SK-N-SH (cell line): Measurements from ENCODE around the gene PDCD1. TPM values are rescaled to one million over a fixed set of nuclear protein-coding genes. Genes with fewer than 3 reads are reported as not detected.

Source experiments
- CTCF ChIA-PET: fragments of 300-600, 350-600 bp; formaldehyde crosslinking; extraction: SDS; loops from one replicate; lab custom pipeline; 2021; lab: Yijun Ruan, JAX
- POLR2A ChIA-PET: fragments of 350-600 bp; sonication (Branson Sonifier 250); formaldehyde crosslinking; extraction: SDS; loops from one replicate; lab custom pipeline; 2020; ENCODE audit warnings: antibody characterized with exemption, inconsistent platforms; lab: Yijun Ruan, JAX
- DNase-seq: peaks from one replicate; pipeline ENCODE4 v3.0.0; 2012
- H2AFZ ChIP-seq: fragments of 200-600 bp; sonication (generic); 2 replicates; pipeline ENCODE4 v1.8.1; 2016; ENCODE audit warnings: antibody characterized with exemption, mild to moderate bottlenecking, low read depth
- H3F3A ChIP-seq: fragments of 200-600 bp; sonication (generic); replicated peaks from 2 replicates; pipeline ENCODE3; 2016; ENCODE audit warnings: antibody characterized with exemption, mild to moderate bottlenecking; ENCODE audit not compliant: insufficient read depth
- H3K27ac ChIP-seq, 2 experiments: fragments of 200-500 bp in 1 of 2; fragments of 200-600 bp in 1 of 2; sonication (Bioruptor generic) in 1 of 2; sonication (generic), shearing (Covaris generic) in 1 of 2; 2 replicates each; pipeline versions ENCODE4 v1.5.1 to v1.6.1; 2014 to 2016; ENCODE audit warnings: low read depth in 2 of 2, inconsistent platforms in 1 of 2, low read length in 1 of 2, mild to moderate bottlenecking in 1 of 2, mixed read lengths in 1 of 2
- H3K27me3 ChIP-seq: fragments of 200-600 bp; sonication (generic), shearing (Covaris generic); 2 replicates; pipeline ENCODE4 v1.6.1; 2016; ENCODE audit warnings: mixed run types; ENCODE audit not compliant: insufficient read depth
- H3K36me3 ChIP-seq, 2 experiments: fragments of 200-500 bp in 1 of 2; fragments of 200-600 bp in 1 of 2; sonication (Bioruptor generic) in 1 of 2; sonication (generic) in 1 of 2; replicated peaks in 1 of 2; 2 replicates each; pipeline versions ENCODE3 to v1.5.1; 2014 to 2016; ENCODE audit warnings: low read length in 1 of 2, mild to moderate bottlenecking in 1 of 2; ENCODE audit not compliant: insufficient read depth in 2 of 2, control insufficient read depth in 1 of 2
- H3K4me1 ChIP-seq, 2 experiments: fragments of 200-500 bp in 1 of 2; fragments of 200-600 bp in 1 of 2; sonication (Bioruptor generic) in 1 of 2; sonication (generic), shearing (Covaris generic) in 1 of 2; 2 replicates each; pipeline versions ENCODE4 v1.5.1 to v1.6.1; 2014 to 2016; ENCODE audit warnings: low read depth in 1 of 2, low read length in 1 of 2, mixed run types in 1 of 2; ENCODE audit not compliant: insufficient read depth in 2 of 2, control insufficient read depth in 1 of 2
- H3K4me2 ChIP-seq: fragments of 200-600 bp; sonication (generic), shearing (Covaris generic); 2 replicates; pipeline ENCODE4 v1.6.1; 2017; ENCODE audit warnings: mixed run types
- H3K4me3 ChIP-seq, 2 experiments: fragments of 200-500 bp in 1 of 2; fragments of 200-600 bp in 1 of 2; sonication (Bioruptor generic) in 1 of 2; sonication (generic), shearing (Covaris generic) in 1 of 2; 2 replicates each; pipeline versions ENCODE4 v1.5.1 to v1.8.1; 2014 to 2016; ENCODE audit warnings: low read depth in 2 of 2, inconsistent platforms in 1 of 2, low read length in 1 of 2, mild to moderate bottlenecking in 1 of 2, mixed read lengths in 1 of 2, moderate library complexity in 1 of 2
- H3K79me2 ChIP-seq: fragments of 200-600 bp; sonication (generic); 2 replicates; pipeline ENCODE4 v1.8.1; 2017; ENCODE audit warnings: mild to moderate bottlenecking; ENCODE audit not compliant: insufficient read depth
- H3K9ac ChIP-seq: fragments of 200-600 bp; sonication (generic); 2 replicates; pipeline ENCODE4 v1.6.1; 2017; ENCODE audit warnings: mixed run types
- H3K9me2 ChIP-seq: fragments of 200-600 bp; sonication (generic); 2 replicates; pipeline ENCODE4 v1.6.1; 2017; ENCODE audit warnings: mixed run types
- H3K9me3 ChIP-seq: fragments of 200-600 bp; sonication (generic); 2 replicates; pipeline ENCODE4 v1.6.1; 2017; ENCODE audit warnings: mixed run types, mild to moderate bottlenecking, moderate library complexity
- H4K20me1 ChIP-seq: fragments of 200-600 bp; sonication (generic); 2 replicates; pipeline ENCODE4 v1.6.1; 2017; ENCODE audit warnings: mild to moderate bottlenecking, mixed run types; ENCODE audit not compliant: insufficient read depth
- ELF1 ChIP-seq: IDR thresholded peaks from 2 replicates; pipeline ENCODE4 v1.4.0; 2012
- EP300 ChIP-seq, 2 experiments: IDR thresholded peaks; 2 replicates each; pipeline versions ENCODE4 v1.4.0 to v1.6.1; 2012; ENCODE audit warnings: borderline replicate concordance in 1 of 2, low read depth in 1 of 2, low read length in 1 of 2
- FOSL2 ChIP-seq: IDR thresholded peaks from 2 replicates; pipeline ENCODE4 v1.4.0; 2012; ENCODE audit warnings: low read depth, mild to moderate bottlenecking, moderate library complexity, borderline replicate concordance
- FOXJ3 ChIP-seq: sonication (generic); formaldehyde crosslinking; IDR thresholded peaks from 2 replicates; pipeline ENCODE4 v1.5.1; 2020; ENCODE audit warnings: mild to moderate bottlenecking, missing genetic modification reagents
- FOXM1 ChIP-seq: IDR thresholded peaks from 2 replicates; pipeline ENCODE4 v1.4.0; 2012; ENCODE audit warnings: low read depth, mild to moderate bottlenecking
- MXI1 ChIP-seq: IDR thresholded peaks from 2 replicates; pipeline ENCODE4 v1.6.1; 2012; ENCODE audit warnings: mild to moderate bottlenecking, low read depth, low read length, improper control_type of control experiment
- NFIC ChIP-seq: IDR thresholded peaks from 2 replicates; pipeline ENCODE4 v1.4.0; 2012; ENCODE audit warnings: borderline replicate concordance
- NRF1 ChIP-seq: IDR thresholded peaks from 2 replicates; pipeline ENCODE4 v1.6.1; 2012; ENCODE audit warnings: low read depth, mild to moderate bottlenecking, low read length
- RAD21 ChIP-seq: IDR thresholded peaks from 2 replicates; pipeline ENCODE4 v1.6.1; 2012; ENCODE audit warnings: mild to moderate bottlenecking, low read length
- REST ChIP-seq: IDR thresholded peaks from 2 replicates; pipeline ENCODE4 v1.6.1; 2012; ENCODE audit warnings: mild to moderate bottlenecking, low read depth, low read length, moderate library complexity
- RXRA ChIP-seq: IDR thresholded peaks from 2 replicates; pipeline ENCODE4 v1.4.0; 2012; ENCODE audit warnings: low read depth, mild to moderate bottlenecking, borderline replicate concordance
- SMC3 ChIP-seq: IDR thresholded peaks from 2 replicates; pipeline ENCODE4 v1.6.1; 2012; ENCODE audit warnings: low read depth, low read length, improper control_type of control experiment
- TAF1 ChIP-seq: IDR thresholded peaks from 2 replicates; pipeline ENCODE4 v1.6.1; 2012; ENCODE audit warnings: low read depth, mild to moderate bottlenecking, low read length, moderate library complexity, borderline replicate concordance
- TEAD4 ChIP-seq: IDR thresholded peaks from 2 replicates; pipeline ENCODE4 v1.4.0; 2012; ENCODE audit warnings: mild to moderate bottlenecking, borderline replicate concordance; ENCODE audit not compliant: insufficient read depth
- USF1 ChIP-seq: IDR thresholded peaks from 2 replicates; pipeline ENCODE4 v1.4.0; 2012; ENCODE audit warnings: low read depth, borderline replicate concordance
- USF2 ChIP-seq: fragments of 150-350 bp; IDR thresholded peaks from 2 replicates; pipeline ENCODE4 v1.6.1; 2017; ENCODE audit warnings: antibody characterized with exemption, low read length, low read depth, borderline replicate concordance
- WGBS: methylation state at CpG from one replicate; pipeline ENCODE4 v1.1.6; 2017; ENCODE audit warnings: low lambda C conversion rate; 5-methylcytosine and 5-hydroxymethylcytosine counted together
- polyA plus RNA-seq, 3 experiments: library from polyadenylated mRNA; depleted of rRNA; stranded (reverse); fragments of >200 nt; gene quantifications; 2 replicates each; pipeline ENCODE4 v1.2.3, GENCODE V29; 2012

The PDCD1 gene
- polyA plus RNA-seq, 1 of the 3 experiments (the other 2 are of a cell fraction) = not detected

GRCh38 chr2:241814643-241815476, 43.8 kb downstream of the PDCD1 start:
- no peaks in the 10 kb centered on the region for H3K9me2 ChIP-seq
- no peak overlapping the region for H3K9ac ChIP-seq
- H2AFZ ChIP-seq = no peak overlapping the region
- TF ChIP-seq SMC3 = no peak
- TF ChIP-seq NFIC = no peak
- TF ChIP-seq RXRA = no peak
- TF ChIP-seq FOXJ3 = no peak
- TF ChIP-seq REST = no peak
- no peak for TF ChIP-seq FOSL2
- no peak for TF ChIP-seq USF2
- TF ChIP-seq MXI1 = no peak
- no peak for TF ChIP-seq FOXM1
- POLR2A ChIA-PET = no interaction called here
- H3K9me3 ChIP-seq = no peaks in the 10 kb centered on the region
- no peak overlapping the region for H3K4me2 ChIP-seq
- peak; percentile 23 for DNase-seq
- CTCF ChIA-PET = no interaction called here
- H3K27ac ChIP-seq = no peak overlapping the region
- H3K79me2 ChIP-seq = no peaks in the 10 kb centered on the region
- H3F3A ChIP-seq = no peaks in the 10 kb centered on the region
- H3K4me3 ChIP-seq = no peak overlapping the region
- WGBS = 67% methylated on average over 15 of the region's 52 CpGs
- H4K20me1 ChIP-seq = no peaks in the 10 kb centered on the region
- H3K27me3 ChIP-seq = no peaks in the 10 kb centered on the region
- H3K4me1 ChIP-seq = peaks cover 0 to 17% of the 10 kb centered on the region in 2 experiments; a peak in 2 of 4 replicates
- no peaks in the 10 kb centered on the region for H3K36me3 ChIP-seq

GRCh38 chr2:241814393-241814642, 44.4 kb downstream of the PDCD1 start:
- ChIA-PET POLR2A (no interaction called here), CTCF (no interaction called here)
- no CpG with 5 or more reads among the region's 17 CpGs for WGBS
- Histone ChIP-seq H3K9me2 (no peaks in the 10 kb centered on the region), H3K9me3 (no peaks in the 10 kb centered on the region), H3K4me2 (no peak overlapping the region), H3K4me3 (no peak overlapping the region), H3F3A (no peaks in the 10 kb centered on the region), H3K27me3 (no peaks in the 10 kb centered on the region), H3K36me3 (no peaks in the 10 kb centered on the region), H3K9ac (no peak overlapping the region), H3K79me2 (no peaks in the 10 kb centered on the region), H4K20me1 (no peaks in the 10 kb centered on the region), H3K27ac (no peak overlapping the region), H2AFZ (no peak overlapping the region), H3K4me1 (peaks cover 0 to 23% of the 10 kb centered on the region in 2 experiments; a peak in 2 of 4 replicates)
- no peak for DNase-seq
- TF ChIP-seq NRF1 = no peak
- no peak for TF ChIP-seq RAD21
- TF ChIP-seq EP300 (IDR thresholded peaks at IDR 0.05; ENCODE audit: borderline replicate concordance in 1 of 2, low read depth in 1 of 2, low read length in 1 of 2) = no peak
- TF ChIP-seq FOXM1 = no peak
- TF ChIP-seq FOXJ3 = no peak
- TF ChIP-seq TEAD4 = no peak
- no peak for TF ChIP-seq TAF1
- no peak for TF ChIP-seq USF1
- no peak for TF ChIP-seq ELF1
